Activated T-helper 1 cell treated with anti-CD3 and anti-CD28 coated beads, Interleukin-2, amount 50 U/mL, for 16 hours (primary cell): Measurements from ENCODE around the gene CPXM2.

ENCODE experiments used
- DNase-seq, 2 donors: peaks; one replicate each; pipeline ENCODE4 v3.0.0-alpha.2; 2020; ENCODE audit warnings: low read depth in 1 of 2, low spot score in 1 of 2

The CPXM2 gene

GRCh38 chr10:123891144-123892071, at the start of gene CPXM2:
TSS of gene CPXM2 (minus strand) at chr10:123891807. CDS start at chr10:123891659, 148 bp downstream.
- DNase-seq = no peak

GRCh38 chr10:123939591-123939990, 48.0 kb upstream of the CPXM2 start:
- no peak for DNase-seq

- DNase-seq = no peak
Measured at GRCh38 chr10:123938890-123939289, 47.3 kb upstream of the CPXM2 start.

- no peak for DNase-seq
Measured at GRCh38 chr10:123936426-123936825, 44.8 kb upstream of the CPXM2 start.

- DNase-seq = no peak
Measured at GRCh38 chr10:123935680-123936079, 44.1 kb upstream of the CPXM2 start.

- DNase-seq = no peak
Measured at GRCh38 chr10:123934846-123935245, 43.2 kb upstream of the CPXM2 start.

GRCh38 chr10:123930340-123931001, 38.9 kb upstream of the CPXM2 start:
- no peak for DNase-seq

- no peak for DNase-seq
Measured at GRCh38 chr10:123929791-123930190, 38.2 kb upstream of the CPXM2 start.

- DNase-seq = no peak
Measured at GRCh38 chr10:123928427-123928826, 36.8 kb upstream of the CPXM2 start.

GRCh38 chr10:123926401-123927264, 35.0 kb upstream of the CPXM2 start:
- DNase-seq = no peak

- DNase-seq = no peak
Measured at GRCh38 chr10:123922126-123922525, 30.5 kb upstream of the CPXM2 start.

GRCh38 chr10:123916775-123917174, 25.2 kb upstream of the CPXM2 start:
- no peak for DNase-seq

- no peak for DNase-seq
Measured at GRCh38 chr10:123913688-123914268, 22.2 kb upstream of the CPXM2 start.

- no peak for DNase-seq
Measured at GRCh38 chr10:123912871-123913270, 21.3 kb upstream of the CPXM2 start.

- no peak for DNase-seq
Measured at GRCh38 chr10:123912466-123912865, 20.9 kb upstream of the CPXM2 start.

GRCh38 chr10:123911866-123912265, 20.3 kb upstream of the CPXM2 start:
- no peak for DNase-seq

GRCh38 chr10:123909866-123910265, 18.3 kb upstream of the CPXM2 start:
- DNase-seq = no peak

- DNase-seq = no peak
Measured at GRCh38 chr10:123909426-123909825, 17.8 kb upstream of the CPXM2 start.

GRCh38 chr10:123908379-123908778, 16.8 kb upstream of the CPXM2 start:
- no peak for DNase-seq

- no peak for DNase-seq
Measured at GRCh38 chr10:123906884-123907652, 15.5 kb upstream of the CPXM2 start.
